Thoracic aorta (tissue), 2 donors: ENCODE data around the gene SLC1A7. TPM values are rescaled to one million over a fixed set of nuclear protein-coding genes. Genes with fewer than 3 reads are reported as not detected.

Source experiments
- ATAC-seq: fragments of 150-250 bp; one replicate; pipeline ENCODE4 v1.8.0; 2017; ENCODE audit warnings: low read depth; ENCODE audit not compliant: insufficient number of reproducible peaks, low FRiP score
- DNase-seq: peaks from one replicate; pipeline ENCODE4 v3.0.0-alpha.2; 2020; ENCODE audit warnings: low spot score
- H3K27ac ChIP-seq, 2 donors: fragments of 200-600 bp; sonication (generic); 1 replicate in 1 of 2; 2 replicates in 1 of 2; pipeline ENCODE4 v1.5.1; 2016; ENCODE audit warnings: mild to moderate bottlenecking in 2 of 2, moderate library complexity in 2 of 2
- H3K27me3 ChIP-seq: fragments of 200-600 bp; sonication (generic); replicated peaks from 2 replicates; pipeline ENCODE4 v1.6.0; 2016; ENCODE audit warnings: mild to moderate bottlenecking; ENCODE audit not compliant: insufficient read depth
- H3K36me3 ChIP-seq: fragments of 200-600 bp; sonication (generic); one replicate; pipeline ENCODE4 v1.5.1; 2016
- H3K4me1 ChIP-seq, 2 donors: fragments of 200-600 bp; sonication (generic); 1 replicate in 1 of 2; 2 replicates in 1 of 2; pipeline versions ENCODE4 v1.5.1 to v1.6.0; 2016; ENCODE audit warnings: low read depth in 2 of 2, mild to moderate bottlenecking in 1 of 2; ENCODE audit not compliant: control insufficient read depth in 1 of 2
- H3K4me3 ChIP-seq: fragments of 200-600 bp; sonication (generic); 2 replicates; pipeline ENCODE4 v1.5.1; 2016; ENCODE audit warnings: mild to moderate bottlenecking
- H3K9me3 ChIP-seq: fragments of 200-600 bp; sonication (generic); 2 replicates; pipeline ENCODE4 v1.5.1; 2016
- total RNA-seq, 2 donors: library from RNA; depleted of rRNA; stranded (reverse); fragments of >200 nt; gene quantifications; one replicate each; pipeline versions ENCODE4 v1.1.0 to v1.2.3, GENCODE V29; 2016
- TF ChIP-seq, protein P1 (sequence below): fragments of 200-600 bp; sonication (generic); IDR thresholded peaks from one replicate; pipeline ENCODE4 v1.5.1; 2019; ENCODE audit warnings: antibody characterized with exemption

The SLC1A7 gene
- total RNA-seq, 2 donors from 2014 or later = 0.42 to 3.0 TPM

DNA sequence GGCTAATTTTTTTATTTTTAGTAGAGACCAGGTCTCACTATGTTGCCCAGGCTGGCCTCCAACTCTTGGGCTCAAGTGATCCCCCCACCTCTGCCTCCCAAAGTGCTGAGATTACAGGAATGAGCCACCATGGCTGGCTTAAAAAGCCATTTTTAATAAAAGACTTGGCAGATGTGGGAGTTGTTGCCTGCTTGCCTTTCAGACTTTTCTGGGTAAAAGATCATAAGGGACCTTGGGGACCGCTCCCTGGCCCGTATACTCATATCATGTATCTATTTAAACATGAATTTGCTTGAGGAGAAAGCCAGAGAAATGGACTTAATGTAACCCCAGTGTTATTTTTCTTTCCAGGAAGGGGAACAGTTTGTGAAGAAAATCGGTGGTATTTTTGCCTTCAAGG, 103.9 kb downstream of the SLC1A7 start:
- TF ChIP-seq, protein P1, sequence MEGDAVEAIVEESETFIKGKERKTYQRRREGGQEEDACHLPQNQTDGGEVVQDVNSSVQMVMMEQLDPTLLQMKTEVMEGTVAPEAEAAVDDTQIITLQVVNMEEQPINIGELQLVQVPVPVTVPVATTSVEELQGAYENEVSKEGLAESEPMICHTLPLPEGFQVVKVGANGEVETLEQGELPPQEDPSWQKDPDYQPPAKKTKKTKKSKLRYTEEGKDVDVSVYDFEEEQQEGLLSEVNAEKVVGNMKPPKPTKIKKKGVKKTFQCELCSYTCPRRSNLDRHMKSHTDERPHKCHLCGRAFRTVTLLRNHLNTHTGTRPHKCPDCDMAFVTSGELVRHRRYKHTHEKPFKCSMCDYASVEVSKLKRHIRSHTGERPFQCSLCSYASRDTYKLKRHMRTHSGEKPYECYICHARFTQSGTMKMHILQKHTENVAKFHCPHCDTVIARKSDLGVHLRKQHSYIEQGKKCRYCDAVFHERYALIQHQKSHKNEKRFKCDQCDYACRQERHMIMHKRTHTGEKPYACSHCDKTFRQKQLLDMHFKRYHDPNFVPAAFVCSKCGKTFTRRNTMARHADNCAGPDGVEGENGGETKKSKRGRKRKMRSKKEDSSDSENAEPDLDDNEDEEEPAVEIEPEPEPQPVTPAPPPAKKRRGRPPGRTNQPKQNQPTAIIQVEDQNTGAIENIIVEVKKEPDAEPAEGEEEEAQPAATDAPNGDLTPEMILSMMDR = no peak
- Histone ChIP-seq H3K36me3 (peaks cover 13% of the 10 kb centered on the region), H3K4me1 (no peaks in the 10 kb centered on the region), H3K4me3 (no peak overlapping the region), H3K27me3 (no peaks in the 10 kb centered on the region), H3K9me3 (no peaks in the 10 kb centered on the region), H3K27ac (no peak overlapping the region)
- DNase-seq (no peak), ATAC-seq (no peak)

Other genes with a start within 250 kb of the SLC1A7 start
- 100 to 1,000 TPM; 145 to 150 TPM for gene ECHDC2, start 220.9 kb downstream of the SLC1A7 start, total RNA-seq
- gene SCP2, start 215.4 kb downstream of the SLC1A7 start, total RNA-seq = 10 to 100 TPM; 75.1 to 99.9 TPM
- 100 to 1,000 TPM; 119 to 152 TPM for gene PODN, start 80.4 kb downstream of the SLC1A7 start, total RNA-seq
- gene CPT2, start 54.2 kb upstream of the SLC1A7 start, total RNA-seq = 10 to 100 TPM in 1 of 2 donors, 1 to 10 TPM in 1; 6.6 to 20.4 TPM
- 10 to 100 TPM; 46.4 to 49.6 TPM for gene CZIB, start 78.0 kb upstream of the SLC1A7 start, total RNA-seq
- 10 to 100 TPM in 1 of 2 donors, 1 to 10 TPM in 1; 9.5 to 21.8 TPM for gene MAGOH, start 95.9 kb upstream of the SLC1A7 start, total RNA-seq
- 10 to 100 TPM; 14.1 to 24.1 TPM for gene LRP8, start 185.4 kb upstream of the SLC1A7 start, total RNA-seq